MCF 10A (cell line): ENCODE results near the gene MED10. TPM values are rescaled to one million over a fixed set of nuclear protein-coding genes. Genes with fewer than 3 reads are reported as not detected.

Experiments used
- BruUV-seq: library from RNA; stranded (reverse); fragments of 400-500 nt; replicated peaks from 2 replicates; lab custom pipeline; 2021; lab: Mats Ljungman, UMichigan
- CTCF ChIA-PET: fragments of 300-600 bp; sonication (Branson Sonifier 250); formaldehyde crosslinking; extraction: SDS; loops from one replicate; lab custom pipeline; 2021; ENCODE audit warnings: antibody characterized with exemption, inconsistent platforms; lab: Yijun Ruan, JAX
- POLR2A ChIA-PET: fragments of 300-600, 350-650 bp; sonication (Branson Sonifier 250); formaldehyde crosslinking; extraction: SDS; loops from one replicate; lab custom pipeline; 2020; ENCODE audit warnings: antibody characterized with exemption, inconsistent platforms; lab: Yijun Ruan, JAX
- DNase-seq: peaks from one replicate; pipeline ENCODE4 v3.0.0-alpha.2; 2018; ENCODE audit not compliant: unreplicated experiment
- H3K27ac Mint-ChIP-seq: one replicate; pipeline ENCODE4 v1.8.0; 2022; ENCODE audit warnings: mild to moderate bottlenecking, low read depth, mixed read lengths; ENCODE audit not compliant: unreplicated experiment
- H3K27me3 Mint-ChIP-seq: one replicate; pipeline ENCODE4 v1.8.0; 2022; ENCODE audit warnings: mixed read lengths; ENCODE audit not compliant: insufficient read depth, unreplicated experiment
- H3K36me3 Mint-ChIP-seq: one replicate; pipeline ENCODE4 v1.8.0; 2022; ENCODE audit warnings: mild to moderate bottlenecking, moderate library complexity, mixed read lengths; ENCODE audit not compliant: insufficient read depth, unreplicated experiment
- H3K4me1 Mint-ChIP-seq: one replicate; pipeline ENCODE4 v1.8.0; 2022; ENCODE audit warnings: mixed read lengths; ENCODE audit not compliant: insufficient read depth, unreplicated experiment
- H3K4me3 Mint-ChIP-seq: one replicate; pipeline ENCODE4 v1.8.0; 2022; ENCODE audit warnings: mild to moderate bottlenecking, moderate library complexity, mixed read lengths; ENCODE audit not compliant: unreplicated experiment
- H3K9me3 Mint-ChIP-seq: one replicate; pipeline ENCODE4 v1.8.0; 2022; ENCODE audit warnings: mixed read lengths; ENCODE audit not compliant: unreplicated experiment
- intact Hi-C: fragments of 100-400 bp; cut with micrococcal nuclease; formaldehyde crosslinking; loops from 2 replicates; pipeline ENCODE4 v1.14.1; 2022
- total RNA-seq: library from RNA; stranded (reverse); gene quantifications from 2 replicates; pipeline ENCODE4 v1.2.3, GENCODE V29; 2022
- TF ChIP-seq, protein P1 (sequence below): fragments of 200-600 bp; IDR thresholded peaks from one replicate; pipeline ENCODE4 v1.8.0; 2022; ENCODE audit warnings: antibody characterized with exemption, mild to moderate bottlenecking; ENCODE audit not compliant: unreplicated experiment

MED10 gene
- total RNA-seq, 1 experiment from 2014 or later, result 85.1 TPM

DNA sequence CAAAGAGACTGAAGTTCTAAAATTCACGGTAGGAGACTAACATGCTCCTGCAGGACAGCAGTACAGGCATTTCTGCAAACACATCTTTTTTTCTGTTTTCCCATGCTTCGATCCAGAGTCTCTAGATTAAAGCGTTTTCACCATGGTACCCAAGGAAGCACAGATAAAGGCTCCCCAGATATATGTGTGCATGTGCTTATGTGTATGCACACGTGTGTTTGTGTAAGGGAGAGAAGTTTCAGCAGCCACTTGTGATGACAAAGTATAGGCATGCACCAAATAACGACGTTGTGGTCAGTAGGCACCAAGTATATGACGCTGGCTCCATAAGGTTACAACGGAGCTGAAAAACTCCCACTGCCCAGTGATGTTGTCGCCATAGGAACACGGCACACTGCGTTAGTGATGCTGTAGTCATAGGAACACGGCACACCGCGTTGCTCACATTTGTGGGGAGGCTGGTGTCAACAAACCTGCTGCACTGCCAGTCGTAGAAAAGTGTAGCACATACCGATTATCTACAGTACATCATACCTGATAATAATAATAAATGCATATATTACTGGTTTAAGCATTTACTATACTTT, 21.7 kb downstream of the MED10 start:
- TF ChIP-seq, protein P1, sequence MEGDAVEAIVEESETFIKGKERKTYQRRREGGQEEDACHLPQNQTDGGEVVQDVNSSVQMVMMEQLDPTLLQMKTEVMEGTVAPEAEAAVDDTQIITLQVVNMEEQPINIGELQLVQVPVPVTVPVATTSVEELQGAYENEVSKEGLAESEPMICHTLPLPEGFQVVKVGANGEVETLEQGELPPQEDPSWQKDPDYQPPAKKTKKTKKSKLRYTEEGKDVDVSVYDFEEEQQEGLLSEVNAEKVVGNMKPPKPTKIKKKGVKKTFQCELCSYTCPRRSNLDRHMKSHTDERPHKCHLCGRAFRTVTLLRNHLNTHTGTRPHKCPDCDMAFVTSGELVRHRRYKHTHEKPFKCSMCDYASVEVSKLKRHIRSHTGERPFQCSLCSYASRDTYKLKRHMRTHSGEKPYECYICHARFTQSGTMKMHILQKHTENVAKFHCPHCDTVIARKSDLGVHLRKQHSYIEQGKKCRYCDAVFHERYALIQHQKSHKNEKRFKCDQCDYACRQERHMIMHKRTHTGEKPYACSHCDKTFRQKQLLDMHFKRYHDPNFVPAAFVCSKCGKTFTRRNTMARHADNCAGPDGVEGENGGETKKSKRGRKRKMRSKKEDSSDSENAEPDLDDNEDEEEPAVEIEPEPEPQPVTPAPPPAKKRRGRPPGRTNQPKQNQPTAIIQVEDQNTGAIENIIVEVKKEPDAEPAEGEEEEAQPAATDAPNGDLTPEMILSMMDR, result no peak
- intact Hi-C loops, result no loop called here
- Mint-ChIP-seq H3K36me3 (no peaks in the 10 kb centered on the region), H3K27ac (no peak overlapping the region), H3K4me1 (no peaks in the 10 kb centered on the region), H3K9me3 (no peaks in the 10 kb centered on the region), H3K27me3 (peaks cover 36% of the 10 kb centered on the region), H3K4me3 (no peak overlapping the region)
- BruUV-seq, result no TSS peak
- DNase-seq, result no peak
- CTCF ChIA-PET, result interaction anchor here (0.6 to 0.8 kb wide), 3 partner anchors 21 to 306 kb away, joined by 3 to 4 read pairs (median 3); no protein-coding TSS in a partner anchor
- POLR2A ChIA-PET, result no interaction called here

DNA sequence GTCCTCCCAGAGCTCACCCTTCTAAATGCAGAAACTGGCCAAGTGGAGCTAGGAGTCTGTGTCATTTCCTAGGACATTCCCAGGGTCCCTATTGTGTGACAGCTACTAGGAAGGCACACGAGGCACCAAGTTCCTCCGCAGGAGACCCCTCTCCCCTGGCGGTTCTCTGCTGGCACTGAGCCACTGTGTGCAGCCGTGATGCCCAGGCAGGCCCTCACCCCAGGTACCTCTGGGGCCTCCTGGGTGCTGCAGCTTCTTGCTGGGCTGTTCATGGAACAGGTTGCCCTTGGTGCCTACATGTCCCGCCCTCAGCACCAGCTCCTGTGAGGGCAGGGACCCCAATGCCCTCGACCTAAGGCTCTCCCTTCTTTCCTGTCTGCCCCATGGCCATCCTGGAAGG, 23.1 kb downstream of the MED10 start:
- no peaks in the 10 kb centered on the region for H3K36me3 Mint-ChIP-seq
- CTCF ChIA-PET, result interaction anchor here (0.7 kb wide), 1 partner anchor 286 kb away, joined by 3 read pairs; no protein-coding TSS in a partner anchor
- H3K4me3 Mint-ChIP-seq, result no peak overlapping the region
- intact Hi-C loops, result no loop called here
- no TSS peak for BruUV-seq
- TF ChIP-seq, protein P1, result no peak
- H3K4me1 Mint-ChIP-seq, result no peaks in the 10 kb centered on the region
- DNase-seq, result no peak
- no peak overlapping the region for H3K27ac Mint-ChIP-seq
- H3K9me3 Mint-ChIP-seq, result no peaks in the 10 kb centered on the region
- POLR2A ChIA-PET, result no interaction called here
- H3K27me3 Mint-ChIP-seq, result peaks cover 45% of the 10 kb centered on the region

DNA sequence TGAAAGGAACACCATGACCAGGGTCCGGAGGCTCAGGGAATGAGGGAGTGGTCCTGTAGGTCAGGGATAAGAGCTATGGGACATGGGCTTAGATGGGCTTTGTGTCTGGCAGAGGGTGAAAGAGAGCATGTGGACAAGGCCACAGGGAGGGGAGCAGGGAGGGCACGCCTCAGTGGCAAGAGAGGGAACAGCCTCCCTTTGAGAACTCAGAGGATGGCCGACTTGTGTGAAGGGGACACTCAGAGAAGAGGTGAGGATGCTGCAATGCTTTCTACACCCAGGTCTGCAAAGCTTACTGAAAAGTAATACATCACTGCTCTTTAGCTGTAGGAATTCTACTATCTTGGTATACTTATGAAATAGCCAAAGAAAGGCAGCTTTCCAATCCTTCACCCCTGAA, 23.5 kb downstream of the MED10 start:
- no peak overlapping the region for H3K27ac Mint-ChIP-seq
- no peaks in the 10 kb centered on the region for H3K9me3 Mint-ChIP-seq
- no peaks in the 10 kb centered on the region for H3K4me1 Mint-ChIP-seq
- no peak for DNase-seq
- intact Hi-C loops, result no loop called here
- H3K4me3 Mint-ChIP-seq, result no peak overlapping the region
- no peaks in the 10 kb centered on the region for H3K36me3 Mint-ChIP-seq
- BruUV-seq, result no TSS peak
- CTCF ChIA-PET, result interaction anchor here (0.7 kb wide), 2 partner anchors 9 to 286 kb away, joined by 3 to 4 read pairs; no protein-coding TSS in a partner anchor
- TF ChIP-seq, protein P1, result no peak
- H3K27me3 Mint-ChIP-seq, result peaks cover 45% of the 10 kb centered on the region
- POLR2A ChIA-PET, result no interaction called here

DNA sequence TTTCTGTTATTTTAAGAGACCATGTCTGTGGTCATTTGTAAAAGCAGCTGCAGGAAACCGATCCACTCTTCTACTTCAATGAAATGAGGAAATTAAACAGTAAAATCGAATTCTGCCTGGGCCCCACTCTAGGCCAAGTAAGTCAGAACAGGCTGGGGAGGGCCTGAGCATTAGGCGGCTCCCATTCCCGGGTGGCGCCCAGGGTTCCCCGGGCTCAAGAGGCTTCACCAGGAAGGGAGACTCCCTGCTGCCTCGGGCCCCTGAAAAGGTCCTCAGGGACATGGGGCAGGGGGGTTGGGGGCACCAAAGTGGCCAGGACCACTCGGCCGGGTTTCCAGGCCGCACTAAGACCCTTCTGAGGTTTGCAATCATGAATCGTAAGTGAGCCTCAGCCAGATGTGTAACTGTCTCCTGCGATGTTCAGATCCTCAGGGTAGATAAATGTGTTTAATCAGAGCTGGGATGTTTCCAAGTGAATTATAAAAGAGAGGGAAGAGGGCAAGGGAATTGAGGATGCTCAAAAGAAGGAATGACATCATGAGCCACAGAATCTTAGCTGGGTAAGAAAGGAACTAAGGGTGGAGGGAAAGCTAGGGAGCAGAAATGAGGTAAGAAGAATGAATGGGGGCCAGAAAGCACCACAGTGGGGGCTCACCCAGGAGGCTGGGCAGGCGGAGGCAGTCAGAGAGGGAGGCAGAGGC, 24.6 kb downstream of the MED10 start:
- Mint-ChIP-seq H3K36me3 (no peaks in the 10 kb centered on the region), H3K4me1 (no peaks in the 10 kb centered on the region), H3K27me3 (peaks cover 45% of the 10 kb centered on the region), H3K9me3 (no peaks in the 10 kb centered on the region), H3K27ac (no peak overlapping the region), H3K4me3 (no peak overlapping the region)
- ChIA-PET POLR2A (no interaction called here), CTCF (interaction anchor here (0.7 kb wide), 1 partner anchor 141 kb away, joined by 3 read pairs; no protein-coding TSS in a partner anchor)
- no peak for DNase-seq
- intact Hi-C loops, result no loop called here
- TF ChIP-seq, protein P1, result no peak
- BruUV-seq, result no TSS peak
